Measurements from ENCODE around the gene UVRAG. TPM values are rescaled to one million over a fixed set of nuclear protein-coding genes. Genes with fewer than 3 reads are reported as not detected.

Gene UVRAG
- total RNA-seq, 1 donor from 2014 or later: 20.7 TPM

- H3K27me3 Mint-ChIP-seq: no peaks in the 10 kb centered on the region
- TF ChIP-seq CTCF (conservative IDR thresholded peaks at IDR 0.05): no peak
- H3K4me1 Mint-ChIP-seq (ENCODE audit: unreplicated experiment): peaks cover 8% of the 10 kb centered on the region
- H3K4me3 Mint-ChIP-seq: no peak overlapping the region
- no peaks in the 10 kb centered on the region for H3K36me3 Mint-ChIP-seq
- no peak for DNase-seq (ENCODE audit: extremely low spot score, unreplicated experiment)
- H3K9me3 Mint-ChIP-seq: no peaks in the 10 kb centered on the region
- no peak overlapping the region for H3K27ac Mint-ChIP-seq
Observed at GRCh38 chr11:75783416-75784084, 31.5 kb upstream of the UVRAG start.

GRCh38 chr11:75784085-75784478, 30.9 kb upstream of the UVRAG start:
- Mint-ChIP-seq H3K4me1 (ENCODE audit: unreplicated experiment) (peaks cover 8% of the 10 kb centered on the region), H3K4me3 (no peak overlapping the region), H3K9me3 (no peaks in the 10 kb centered on the region)

GRCh38 chr11:75784506-75784905, 30.5 kb upstream of the UVRAG start:
- Mint-ChIP-seq H3K4me3 (no peak overlapping the region), H3K27me3 (no peaks in the 10 kb centered on the region), H3K4me1 (ENCODE audit: unreplicated experiment) (peaks cover 8% of the 10 kb centered on the region), H3K27ac (no peak overlapping the region), H3K9me3 (no peaks in the 10 kb centered on the region), H3K36me3 (no peaks in the 10 kb centered on the region)
- DNase-seq (ENCODE audit: extremely low spot score, unreplicated experiment): no peak
- no peak for TF ChIP-seq CTCF (conservative IDR thresholded peaks at IDR 0.05)

More at GRCh38 chr11:75784085-75784478, 30.9 kb upstream of the UVRAG start:
- no peak for DNase-seq (ENCODE audit: extremely low spot score, unreplicated experiment)
- TF ChIP-seq CTCF (conservative IDR thresholded peaks at IDR 0.05): no peak
- Mint-ChIP-seq H3K36me3 (no peaks in the 10 kb centered on the region), H3K27ac (no peak overlapping the region), H3K27me3 (no peaks in the 10 kb centered on the region)

GRCh38 chr11:75785187-75785586, 29.8 kb upstream of the UVRAG start:
- no peak overlapping the region for H3K4me3 Mint-ChIP-seq

GRCh38 chr11:75786101-75786736, 28.8 kb upstream of the UVRAG start:
- no peaks in the 10 kb centered on the region for H3K36me3 Mint-ChIP-seq
- DNase-seq (ENCODE audit: extremely low spot score, unreplicated experiment): no peak
- peak overlapping the region; percentile 77 for H3K27ac Mint-ChIP-seq
- H3K9me3 Mint-ChIP-seq: no peaks in the 10 kb centered on the region
- H3K27me3 Mint-ChIP-seq: no peaks in the 10 kb centered on the region
- H3K4me1 Mint-ChIP-seq (ENCODE audit: unreplicated experiment): peaks cover 8% of the 10 kb centered on the region
- no peak overlapping the region for H3K4me3 Mint-ChIP-seq
- TF ChIP-seq CTCF (conservative IDR thresholded peaks at IDR 0.05): no peak

More at GRCh38 chr11:75785187-75785586, 29.8 kb upstream of the UVRAG start:
- no peaks in the 10 kb centered on the region for H3K27me3 Mint-ChIP-seq
- H3K4me1 Mint-ChIP-seq (ENCODE audit: unreplicated experiment): peaks cover 8% of the 10 kb centered on the region
- H3K27ac Mint-ChIP-seq: no peak overlapping the region
- H3K36me3 Mint-ChIP-seq: no peaks in the 10 kb centered on the region
- no peaks in the 10 kb centered on the region for H3K9me3 Mint-ChIP-seq
- TF ChIP-seq CTCF (conservative IDR thresholded peaks at IDR 0.05): no peak
- DNase-seq (ENCODE audit: extremely low spot score, unreplicated experiment): no peak
